ENCODE measurements around the gene CES4A.

CES4A gene

GRCh38 chr16:67053767-67054334 lies 65.5 kb downstream of the CES4A start:
- DNase-seq (ENCODE audit: low spot score), result no peak

- DNase-seq (ENCODE audit: low spot score), result no peak
Measured at GRCh38 chr16:67054901-67055300, 66.5 kb downstream of the CES4A start.

GRCh38 chr16:67055712-67056487 lies 67.5 kb downstream of the CES4A start:
- DNase-seq (ENCODE audit: low spot score), result peak; percentile 30
